Epithelial cell of esophagus (primary cell): Measurements from ENCODE around the gene SEMA3A.

Experiments
- DNase-seq: peaks from one replicate; pipeline ENCODE4 v3.0.0; 2010; ENCODE audit warnings: low read depth
- H3K4me3 ChIP-seq: 2 replicates; pipeline ENCODE4 v1.5.1; 2011; ENCODE audit warnings: mild to moderate bottlenecking, low read length, control low read depth
- CTCF ChIP-seq: IDR thresholded peaks from 2 replicates; pipeline ENCODE4 v1.5.1; 2011; ENCODE audit warnings: low read depth, mild to moderate bottlenecking, low read length, control low read depth, inconsistent platforms; ENCODE audit not compliant: insufficient read depth; ENCODE audit errors: missing control alignments

SEMA3A gene

GRCh38 chr7:84107259-84107658 lies 87.3 kb downstream of the SEMA3A start:
- no peak overlapping the region for H3K4me3 ChIP-seq
- DNase-seq: no peak
- TF ChIP-seq CTCF: no peak

GRCh38 chr7:84106291-84106690 lies 88.3 kb downstream of the SEMA3A start:
- no peak for DNase-seq
- H3K4me3 ChIP-seq: no peak overlapping the region
- no peak for TF ChIP-seq CTCF

DNA sequence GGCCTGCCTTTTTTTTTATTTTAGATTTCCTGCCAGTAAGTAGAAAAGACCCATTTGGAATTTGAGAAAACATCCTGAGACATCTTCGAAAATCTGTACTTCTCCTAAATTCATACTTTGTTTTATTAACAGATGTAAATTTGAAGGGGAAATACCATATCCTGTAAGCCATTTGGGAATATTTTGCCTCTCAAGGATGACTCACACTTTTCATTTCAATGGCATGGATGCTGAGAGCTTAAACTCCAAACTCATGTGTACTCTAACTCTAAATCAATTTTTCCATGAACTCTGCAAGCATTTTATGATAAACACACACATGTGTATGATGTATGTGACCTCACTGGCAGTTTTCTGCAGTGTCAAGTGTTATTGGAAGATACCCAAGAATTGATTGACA lies 89.0 kb downstream of the SEMA3A start:
- no peak for DNase-seq
- no peak for TF ChIP-seq CTCF
- no peak overlapping the region for H3K4me3 ChIP-seq

- no peak for DNase-seq
- no peak for TF ChIP-seq CTCF
- no peak overlapping the region for H3K4me3 ChIP-seq
Observed at GRCh38 chr7:84104826-84105225, 89.8 kb downstream of the SEMA3A start.

DNA sequence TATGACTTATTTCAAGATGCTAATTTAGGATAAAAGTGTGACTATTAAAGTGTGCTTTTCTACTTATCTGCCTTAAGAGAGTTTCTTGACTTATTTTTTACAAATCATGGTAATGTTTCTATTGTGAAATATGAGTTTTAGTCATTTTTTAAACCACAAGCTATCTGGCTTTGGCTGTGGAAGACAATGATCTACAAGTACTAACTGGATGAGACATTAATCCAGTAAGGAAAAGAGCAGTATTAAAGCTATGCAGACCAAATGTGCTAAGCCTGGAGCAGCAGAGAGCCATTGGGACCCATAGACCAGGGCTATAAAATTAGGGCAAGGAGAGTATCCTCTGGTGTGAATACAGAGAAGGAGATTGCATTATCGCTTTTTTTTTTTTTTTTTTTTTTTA lies 92.4 kb downstream of the SEMA3A start:
- peak; percentile 52 for DNase-seq
- H3K4me3 ChIP-seq: no peak overlapping the region

DNA sequence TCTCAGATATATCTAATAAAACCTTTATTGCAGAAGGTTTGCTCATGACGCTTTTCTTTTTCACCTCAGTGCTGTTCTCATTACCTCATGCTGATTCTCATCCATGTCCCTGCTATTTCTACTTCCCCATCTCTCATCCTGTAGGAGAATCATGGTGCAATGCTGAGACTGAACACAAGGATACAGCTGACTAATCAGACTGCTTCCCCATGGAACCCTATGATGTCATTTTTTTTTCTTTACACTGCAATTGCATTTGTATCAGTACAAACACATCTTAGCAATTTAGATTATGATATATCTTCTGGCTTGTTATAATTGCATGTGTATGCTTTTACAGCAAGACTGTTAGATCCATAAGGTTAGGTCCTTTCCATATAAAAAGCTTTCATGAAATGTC lies 93.7 kb downstream of the SEMA3A start:
- peak; percentile 84 for DNase-seq
- no peak overlapping the region for H3K4me3 ChIP-seq
- TF ChIP-seq CTCF: peak; percentile 56

More for the DNA sequence above, 92.4 kb downstream of the SEMA3A start:
- no peak for TF ChIP-seq CTCF

- TF ChIP-seq CTCF: no peak
- no peak for DNase-seq
- H3K4me3 ChIP-seq: no peak overlapping the region
Observed at GRCh38 chr7:84095971-84096370, 98.6 kb downstream of the SEMA3A start.
